ENCODE data around the gene TMEM51. TPM values are rescaled to one million over a fixed set of nuclear protein-coding genes. Genes with fewer than 3 reads are reported as not detected.
A peak's percentile ranks its signal among the peaks of the same experiment; 100 is the strongest.

TMEM51 gene
- total and polyA plus RNA-seq, 2 of the 13 experiments (the other 11 are each of a cell fraction or from before 2014, with no cell fraction given): 12.2 to 22.3 TPM

GRCh38 chr1:15151377-15151806 lies 2.2 kb upstream of the TMEM51 start (continued):
- no peak for TF ChIP-seq MNT (IDR thresholded peaks at IDR 0.05)
- no peak for TF ChIP-seq DR1 (CRISPR knock-in tag; IDR thresholded peaks at IDR 0.05)
- TF ChIP-seq MXI1 (IDR thresholded peaks at IDR 0.05; ENCODE audit: borderline replicate concordance, low read depth, low read length): no peak
- TF ChIP-seq PATZ1 (CRISPR knock-in tag; IDR thresholded peaks at IDR 0.05): peak; percentile 95
- TF ChIP-seq ZNF354B (CRISPR knock-in tag; IDR thresholded peaks at IDR 0.05): no peak
- no peak for TF ChIP-seq HCFC1 (IDR thresholded peaks at IDR 0.05; ENCODE audit: low read depth, low read length)
- TF ChIP-seq TARDBP (CRISPR knock-in tag; IDR thresholded peaks at IDR 0.05): peak; percentile 78; the same call in 1 of the 2 replicates
- TF ChIP-seq ZNF614 (CRISPR knock-in tag; IDR thresholded peaks at IDR 0.05; ENCODE audit: borderline replicate concordance): peak; percentile 87; the same call in 1 of the 2 replicates
- no peak for TF ChIP-seq KLF11 (CRISPR knock-in tag; IDR thresholded peaks at IDR 0.05)
- TF ChIP-seq NBN (conservative IDR thresholded peaks at IDR 0.05): no peak
- TF ChIP-seq NFYB (CRISPR knock-in tag; IDR thresholded peaks at IDR 0.05): no peak
- no peak for TF ChIP-seq MXD4 (CRISPR knock-in tag; IDR thresholded peaks at IDR 0.05)
- TF ChIP-seq RFX1 (IDR thresholded peaks at IDR 0.05): no peak
- TF ChIP-seq GMEB2 (CRISPR knock-in tag; IDR thresholded peaks at IDR 0.05; ENCODE audit: low read depth): no peak
- 0 out of 2 replicates have a peak, but pooled peaks have one; percentile 35 for TF ChIP-seq ZBTB7B (CRISPR knock-in tag; IDR thresholded peaks at IDR 0.05)
- TF ChIP-seq ZNF564 (CRISPR knock-in tag; IDR thresholded peaks at IDR 0.05): no peak
- TF ChIP-seq ZBTB20 (CRISPR knock-in tag; IDR thresholded peaks at IDR 0.05; ENCODE audit: borderline replicate concordance, low read depth): peak; percentile 44; the same call in 1 of the 2 replicates
- TF ChIP-seq SAP130 (CRISPR knock-in tag; IDR thresholded peaks at IDR 0.05; ENCODE audit: low read depth): peak; percentile 92
- no peak for TF ChIP-seq AFF4 (CRISPR knock-in tag; IDR thresholded peaks at IDR 0.05)
- TF ChIP-seq ZNF3 (CRISPR knock-in tag; IDR thresholded peaks at IDR 0.05): no peak
- no peak for TF ChIP-seq NRL (CRISPR knock-in tag; IDR thresholded peaks at IDR 0.05; ENCODE audit: borderline replicate concordance)
- no peak for TF ChIP-seq ATM (IDR thresholded peaks at IDR 0.05; ENCODE audit: borderline replicate concordance)
